Adrenal gland (tissue), 5 donors: ENCODE results near the gene TFDP2.

Experiments used
- POLR2A ChIP-seq, 2 donors: fragments of 450-650 bp; IDR thresholded peaks; one replicate each; pipeline ENCODE4 v1.6.1; 2017; ENCODE audit warnings: antibody characterized with exemption in 2 of 2, mild to moderate bottlenecking in 2 of 2, moderate library complexity in 1 of 2
- TF ChIP-seq, protein P1 (sequence below), 6 experiments: fragments of 450-650 bp in 4 of 6; fragments of 200-600 bp in 2 of 6; sonication (generic) in 1 of 6; IDR thresholded peaks; 1 replicate in 5 of 6; 2 replicates in 1 of 6; pipeline versions ENCODE4 v1.5.1 to v1.8.0; 2016 to 2021; ENCODE audit warnings: antibody characterized with exemption in 6 of 6, mild to moderate bottlenecking in 2 of 6, moderate library complexity in 1 of 6
- donor health status: DM: no; HTN: no; CAD: no.

DNA sequence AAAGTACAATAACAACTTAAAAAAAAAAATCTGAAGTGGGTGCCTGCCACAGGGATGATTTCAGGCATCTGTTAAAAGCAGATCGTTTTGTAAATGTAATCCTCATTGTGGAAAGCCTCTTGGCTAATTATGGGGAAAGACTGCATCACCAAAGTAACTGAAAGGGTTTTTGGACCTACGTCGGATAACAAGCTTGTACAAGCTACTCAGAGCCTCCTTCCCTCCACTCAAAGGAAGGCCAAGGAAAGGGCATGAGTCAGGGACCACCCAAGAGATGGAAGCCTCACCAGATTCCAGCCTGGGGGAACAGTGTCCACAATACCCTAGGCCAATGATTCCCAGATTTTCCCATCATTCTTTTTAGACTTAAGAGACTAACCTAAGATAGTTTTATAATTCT, 188.6 kb downstream of the TFDP2 start:
- TF ChIP-seq, protein P1, sequence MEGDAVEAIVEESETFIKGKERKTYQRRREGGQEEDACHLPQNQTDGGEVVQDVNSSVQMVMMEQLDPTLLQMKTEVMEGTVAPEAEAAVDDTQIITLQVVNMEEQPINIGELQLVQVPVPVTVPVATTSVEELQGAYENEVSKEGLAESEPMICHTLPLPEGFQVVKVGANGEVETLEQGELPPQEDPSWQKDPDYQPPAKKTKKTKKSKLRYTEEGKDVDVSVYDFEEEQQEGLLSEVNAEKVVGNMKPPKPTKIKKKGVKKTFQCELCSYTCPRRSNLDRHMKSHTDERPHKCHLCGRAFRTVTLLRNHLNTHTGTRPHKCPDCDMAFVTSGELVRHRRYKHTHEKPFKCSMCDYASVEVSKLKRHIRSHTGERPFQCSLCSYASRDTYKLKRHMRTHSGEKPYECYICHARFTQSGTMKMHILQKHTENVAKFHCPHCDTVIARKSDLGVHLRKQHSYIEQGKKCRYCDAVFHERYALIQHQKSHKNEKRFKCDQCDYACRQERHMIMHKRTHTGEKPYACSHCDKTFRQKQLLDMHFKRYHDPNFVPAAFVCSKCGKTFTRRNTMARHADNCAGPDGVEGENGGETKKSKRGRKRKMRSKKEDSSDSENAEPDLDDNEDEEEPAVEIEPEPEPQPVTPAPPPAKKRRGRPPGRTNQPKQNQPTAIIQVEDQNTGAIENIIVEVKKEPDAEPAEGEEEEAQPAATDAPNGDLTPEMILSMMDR (IDR thresholded peaks at IDR 0.05), result no peak
- TF ChIP-seq POLR2A (IDR thresholded peaks at IDR 0.05), result no peak
